ENCODE data around the gene RYR3. TPM values are rescaled to one million over a fixed set of nuclear protein-coding genes. Genes with fewer than 3 reads are reported as not detected.

The RYR3 gene
- total RNA-seq, 4 donors from 2014 or later: 0.65 to 7.5 (median 2.6) TPM

GRCh38 chr15:33738941-33739664 lies 428.3 kb downstream of the RYR3 start:
- DNase-seq (ENCODE audit: low spot score) (no peak), ATAC-seq (ENCODE audit: low FRiP score) (no peak)
- no peak for TF ChIP-seq CTCF (IDR thresholded peaks at IDR 0.05)

GRCh38 chr15:33742306-33742705 lies 431.5 kb downstream of the RYR3 start:
- TF ChIP-seq CTCF (IDR thresholded peaks at IDR 0.05): no peak
- no peak for DNase-seq (ENCODE audit: low spot score)
- no peak for ATAC-seq (ENCODE audit: low FRiP score)

GRCh38 chr15:33742800-33743199 lies 432.0 kb downstream of the RYR3 start:
- DNase-seq (ENCODE audit: low spot score): no peak
- ATAC-seq (ENCODE audit: low FRiP score): peak; percentile 37

GRCh38 chr15:33746203-33746602 lies 435.4 kb downstream of the RYR3 start:
- DNase-seq (ENCODE audit: low spot score): no peak
- ATAC-seq (ENCODE audit: low FRiP score): no peak
- TF ChIP-seq CTCF (IDR thresholded peaks at IDR 0.05): no peak

More at GRCh38 chr15:33742800-33743199, 432.0 kb downstream of the RYR3 start:
- TF ChIP-seq CTCF (IDR thresholded peaks at IDR 0.05): no peak

GRCh38 chr15:33753012-33753411 lies 442.2 kb downstream of the RYR3 start:
- DNase-seq (ENCODE audit: low spot score) (no peak), ATAC-seq (ENCODE audit: low FRiP score) (no peak)
- TF ChIP-seq CTCF (IDR thresholded peaks at IDR 0.05): no peak

- TF ChIP-seq CTCF (IDR thresholded peaks at IDR 0.05): no peak
- DNase-seq (ENCODE audit: low spot score) (no peak), ATAC-seq (ENCODE audit: low FRiP score) (no peak)
Observed at GRCh38 chr15:33754242-33754641, 443.5 kb downstream of the RYR3 start.

GRCh38 chr15:33756961-33757360 lies 446.2 kb downstream of the RYR3 start:
- no peak for TF ChIP-seq CTCF (IDR thresholded peaks at IDR 0.05)
- no peak for DNase-seq (ENCODE audit: low spot score)
- ATAC-seq (ENCODE audit: low FRiP score): no peak
